NCI-H446 treated with DMSO at 0.1 percent for 48 hours (cell line): ENCODE measurements around the gene DIPK1B.

Experiments used
- DNase-seq: peaks from one replicate; lab custom pipeline; 2025; lab: John Stamatoyannopoulos, UW

DIPK1B gene

GRCh38 chr9:136720251-136720897 is 8.0 kb downstream of the DIPK1B start:
- no peak for DNase-seq

GRCh38 chr9:136720898-136721338 is 8.5 kb downstream of the DIPK1B start:
- no peak for DNase-seq

GRCh38 chr9:136721339-136722092 is 9.1 kb downstream of the DIPK1B start:
- no peak for DNase-seq

GRCh38 chr9:136722093-136722968 is 10.0 kb downstream of the DIPK1B start:
- no peak for DNase-seq

GRCh38 chr9:136722969-136723356 is 10.6 kb downstream of the DIPK1B start:
- no peak for DNase-seq

- DNase-seq, result no peak
These were observed 11.1 kb downstream of the DIPK1B start for GRCh38 chr9:136723362-136723976.

- DNase-seq, result no peak
These were observed 11.6 kb downstream of the DIPK1B start for GRCh38 chr9:136723989-136724388.

- DNase-seq, result no peak
These were observed 12.4 kb downstream of the DIPK1B start for GRCh38 chr9:136724772-136725171.

GRCh38 chr9:136725612-136726011 is 13.2 kb downstream of the DIPK1B start:
- no peak for DNase-seq

- no peak for DNase-seq
These were observed 13.7 kb downstream of the DIPK1B start for GRCh38 chr9:136726118-136726517.

- DNase-seq, result no peak
These were observed 14.3 kb downstream of the DIPK1B start for GRCh38 chr9:136726631-136727191.

GRCh38 chr9:136728080-136728547 is 15.7 kb downstream of the DIPK1B start:
- DNase-seq, result peak; percentile 29

- DNase-seq, result no peak
These were observed 16.3 kb downstream of the DIPK1B start for GRCh38 chr9:136728548-136729123.

- no peak for DNase-seq
These were observed 16.8 kb downstream of the DIPK1B start for GRCh38 chr9:136729144-136729543.

GRCh38 chr9:136729926-136730325 is 17.6 kb downstream of the DIPK1B start:
- no peak for DNase-seq

GRCh38 chr9:136732444-136733178 is 20.2 kb downstream of the DIPK1B start:
- no peak for DNase-seq

GRCh38 chr9:136733611-136734010 is 21.2 kb downstream of the DIPK1B start:
- DNase-seq, result no peak

GRCh38 chr9:136734837-136735496 is 22.6 kb downstream of the DIPK1B start:
- no peak for DNase-seq

GRCh38 chr9:136735812-136736480 is 23.6 kb downstream of the DIPK1B start:
- DNase-seq, result no peak
